ENCODE results near the gene SNAP29.

DNA sequence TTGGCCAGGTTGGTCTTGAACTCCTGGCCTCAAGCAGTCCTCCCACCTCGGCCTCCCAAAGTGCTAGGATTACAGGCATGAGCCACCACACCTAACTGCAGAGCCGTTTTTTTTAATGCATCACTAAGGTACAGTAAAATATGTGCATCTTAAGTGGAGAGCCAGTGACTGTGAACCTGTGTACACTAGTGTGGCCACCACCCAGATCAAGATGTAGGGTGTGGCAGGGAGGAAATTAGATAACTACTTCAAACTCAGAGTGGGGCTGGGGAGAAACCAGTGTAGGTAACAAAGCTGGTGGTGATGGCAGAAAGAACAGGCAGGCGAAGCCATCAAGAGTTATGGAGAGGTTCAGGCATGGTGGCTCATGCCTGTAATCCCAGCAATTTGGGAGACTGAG lies 14.4 kb downstream of the SNAP29 start:
- TF ChIP-seq CTCF (IDR thresholded peaks at IDR 0.05 in 4 of 5, conservative IDR thresholded peaks at IDR 0.05 in 1 of 5) (no peak), POLR2A (IDR thresholded peaks at IDR 0.05) (no peak)

Measured in gastrocnemius medialis (tissue), 4 donors.